ENCODE data around the gene C5orf47.

DNA sequence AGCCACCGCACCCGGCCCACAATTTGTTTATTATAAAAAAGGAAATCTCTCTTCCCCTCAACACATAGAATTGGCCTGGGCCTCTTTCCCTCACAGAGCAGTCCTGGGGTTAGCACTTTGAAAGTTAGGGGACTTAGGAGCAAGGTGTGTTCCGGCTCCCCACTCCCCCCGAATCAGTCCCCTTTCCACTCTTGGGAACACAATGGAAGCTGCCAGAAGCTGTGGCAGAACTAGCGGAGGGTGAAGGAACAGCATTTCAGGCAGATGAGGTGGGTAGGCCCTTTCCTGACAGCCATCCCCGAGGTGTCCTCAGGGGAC lies 16.4 kb upstream of the C5orf47 start:
- TF ChIP-seq RAD21 (conservative IDR thresholded peaks at IDR 0.05 in 1 of 2, IDR thresholded peaks at IDR 0.05 in 1 of 2) (no peak), POLR2A (IDR thresholded peaks at IDR 0.05; ENCODE audit: low read length) (no peak), CTCF (IDR thresholded peaks at IDR 0.05) (no peak), EP300 (IDR thresholded peaks at IDR 0.05) (no peak), MAZ (IDR thresholded peaks at IDR 0.05; ENCODE audit: borderline replicate concordance, low read depth, low read length) (no peak)
